HEK293 (cell line): ENCODE measurements around the gene CD109.
A peak's percentile ranks its signal among the peaks of the same experiment; 100 is the strongest.

ENCODE experiments used
- CTCF ChIA-PET: fragments of 350-600 bp; formaldehyde crosslinking; extraction: SDS; loops from one replicate; lab custom pipeline; 2021; ENCODE audit warnings: antibody characterized with exemption; lab: Yijun Ruan, JAX
- POLR2A ChIA-PET: fragments of 300-600 bp; formaldehyde crosslinking; extraction: SDS; loops from one replicate; lab custom pipeline; 2020; ENCODE audit warnings: antibody characterized with exemption, inconsistent platforms; lab: Yijun Ruan, JAX
- H3K27ac ChIP-seq: fragments of 200-500 bp; sonication (Bioruptor generic); 2 replicates; pipeline ENCODE4 v1.5.1; 2014; ENCODE audit warnings: low read depth, low read length, control low read depth, inconsistent platforms; ENCODE audit errors: extremely low read depth
- H3K36me3 ChIP-seq, 2 experiments: fragments of 200-500 bp in 1 of 2; sonication (Bioruptor generic) in 1 of 2; 1 replicate in 1 of 2; 2 replicates in 1 of 2; pipeline ENCODE4 v1.5.1; 2014 to 2017; ENCODE audit warnings: inconsistent platforms in 2 of 2, low read length in 2 of 2; ENCODE audit not compliant: control insufficient read depth in 2 of 2, insufficient read depth in 1 of 2
- H3K4me1 ChIP-seq: fragments of 200-500 bp; sonication (Bioruptor generic); 2 replicates; pipeline ENCODE4 v1.5.1; 2014; ENCODE audit warnings: mild to moderate bottlenecking, low read length, inconsistent platforms; ENCODE audit not compliant: control insufficient read depth, insufficient read depth
- H3K4me3 ChIP-seq: 2 replicates; pipeline ENCODE4 v1.5.1; 2011; ENCODE audit warnings: low read depth, mild to moderate bottlenecking, control low read depth, low read length, moderate library complexity
- H3K9me3 ChIP-seq: fragments of 200-500 bp; sonication (Bioruptor generic); 2 replicates; pipeline ENCODE4 v1.5.1; 2014; ENCODE audit warnings: low read depth, low read length, inconsistent platforms; ENCODE audit not compliant: control insufficient read depth, insufficient read depth
- AEBP2 ChIP-seq: fragments of 450-650 bp; formaldehyde crosslinking; IDR thresholded peaks from 2 replicates; pipeline ENCODE4 v1.5.1; 2016; ENCODE audit warnings: missing biosample characterization, missing genetic modification characterization, borderline replicate concordance
- CTCF ChIP-seq: fragments of 450-650 bp; formaldehyde crosslinking; IDR thresholded peaks from 2 replicates; pipeline ENCODE4 v1.5.1; 2016; ENCODE audit warnings: missing biosample characterization, missing genetic modification characterization
- ELK4 ChIP-seq: IDR thresholded peaks from 2 replicates; pipeline ENCODE4 v1.6.1; 2011; ENCODE audit warnings: mild to moderate bottlenecking, low read depth, low read length, borderline replicate concordance
- IKZF3 ChIP-seq: fragments of 450-650 bp; IDR thresholded peaks from 2 replicates; pipeline ENCODE4 v1.5.0; 2018; ENCODE audit warnings: missing biosample characterization, mild to moderate bottlenecking, missing genetic modification characterization, moderate library complexity
- KLF1 ChIP-seq: fragments of 450-650 bp; formaldehyde crosslinking; IDR thresholded peaks from 2 replicates; pipeline ENCODE4 v1.5.1; 2016; ENCODE audit warnings: missing biosample characterization, missing genetic modification characterization
- PATZ1 ChIP-seq: fragments of 450-650 bp; formaldehyde crosslinking; IDR thresholded peaks from 2 replicates; pipeline ENCODE4 v1.5.1; 2016; ENCODE audit warnings: missing biosample characterization, missing genetic modification characterization
- SCRT1 ChIP-seq: fragments of 450-650 bp; formaldehyde crosslinking; IDR thresholded peaks from 2 replicates; pipeline ENCODE4 v1.5.1; 2016; ENCODE audit warnings: missing biosample characterization, missing genetic modification characterization, borderline replicate concordance
- SCRT2 ChIP-seq: fragments of 450-650 bp; formaldehyde crosslinking; IDR thresholded peaks from 2 replicates; pipeline ENCODE4 v1.5.1; 2016; ENCODE audit warnings: missing biosample characterization, missing genetic modification characterization
- SP3 ChIP-seq: fragments of 450-650 bp; formaldehyde crosslinking; IDR thresholded peaks from 2 replicates; pipeline ENCODE4 v1.5.1; 2016; ENCODE audit warnings: missing biosample characterization, missing genetic modification characterization
- TCF7L2 ChIP-seq: IDR thresholded peaks from 2 replicates; pipeline ENCODE4 v1.6.1; 2011; ENCODE audit warnings: low read depth, mild to moderate bottlenecking, inconsistent platforms, low read length, moderate library complexity, borderline replicate concordance
- ZBTB20 ChIP-seq: fragments of 450-650 bp; formaldehyde crosslinking; IDR thresholded peaks from 2 replicates; pipeline ENCODE4 v1.5.1; 2016; ENCODE audit warnings: missing biosample characterization, missing genetic modification characterization
- ZBTB21 ChIP-seq: fragments of 450-650 bp; formaldehyde crosslinking; IDR thresholded peaks from 2 replicates; pipeline ENCODE4 v1.5.1; 2017; ENCODE audit warnings: missing biosample characterization, missing genetic modification characterization
- ZEB2 ChIP-seq: fragments of 450-650 bp; formaldehyde crosslinking; IDR thresholded peaks from 2 replicates; pipeline ENCODE4 v1.5.1; 2016; ENCODE audit warnings: missing biosample characterization, missing genetic modification characterization
- ZNF18 ChIP-seq: fragments of 450-650 bp; formaldehyde crosslinking; IDR thresholded peaks from 2 replicates; pipeline ENCODE4 v1.5.1; 2016; ENCODE audit warnings: missing biosample characterization, missing genetic modification characterization
- ZNF214 ChIP-seq: fragments of 450-650 bp; formaldehyde crosslinking; IDR thresholded peaks from 2 replicates; pipeline ENCODE4 v1.5.1; 2017; ENCODE audit warnings: missing biosample characterization, mild to moderate bottlenecking, missing genetic modification characterization, borderline replicate concordance
- ZNF239 ChIP-seq: fragments of 450-650 bp; formaldehyde crosslinking; IDR thresholded peaks from 2 replicates; pipeline ENCODE4 v1.5.1; 2016; ENCODE audit warnings: missing biosample characterization, missing genetic modification characterization
- ZNF302 ChIP-seq: fragments of 450-650 bp; formaldehyde crosslinking; IDR thresholded peaks from 2 replicates; pipeline ENCODE4 v1.5.1; 2016; ENCODE audit warnings: missing biosample characterization, missing genetic modification characterization, low read depth
- ZNF423 ChIP-seq: fragments of 450-650 bp; formaldehyde crosslinking; IDR thresholded peaks from 2 replicates; pipeline ENCODE4 v1.5.1; 2016; ENCODE audit warnings: missing biosample characterization, missing genetic modification characterization
- ZNF501 ChIP-seq: fragments of 450-650 bp; formaldehyde crosslinking; IDR thresholded peaks from 2 replicates; pipeline ENCODE4 v1.5.1; 2016; ENCODE audit warnings: missing biosample characterization, missing genetic modification characterization
- ZNF513 ChIP-seq: fragments of 450-650 bp; IDR thresholded peaks from 2 replicates; pipeline ENCODE4 v1.5.1; 2018; ENCODE audit warnings: missing biosample characterization, missing genetic modification characterization
- ZNF654 ChIP-seq: fragments of 450-650 bp; formaldehyde crosslinking; IDR thresholded peaks from 2 replicates; pipeline ENCODE4 v1.5.1; 2016; ENCODE audit warnings: low read depth, missing biosample characterization, missing genetic modification characterization
- ZNF660 ChIP-seq: fragments of 450-650 bp; IDR thresholded peaks from 2 replicates; pipeline ENCODE4 v1.5.1; 2018; ENCODE audit warnings: missing biosample characterization, mild to moderate bottlenecking, missing genetic modification characterization

CD109 gene

GRCh38 chr6:73675466-73676098 lies 20.4 kb upstream of the CD109 start:
- no peaks in the 10 kb centered on the region for H3K4me1 ChIP-seq
- POLR2A ChIA-PET = interaction anchor here (1.1 kb wide), 1 partner anchor 162 kb away, joined by 3 read pairs; no protein-coding TSS in a partner anchor
- TF ChIP-seq ZNF654 (peak; percentile 81), CTCF (tag by site-specific recombination) (peak; percentile 67), PATZ1 (no peak), AEBP2 (no peak), SP3 (tag by site-specific recombination) (no peak), ZNF513 (no peak), ZNF214 (tag by site-specific recombination) (no peak), ZNF239 (tag by site-specific recombination) (no peak), TCF7L2 (no peak), ZBTB21 (tag by site-specific recombination) (no peak), ZNF501 (tag by site-specific recombination) (no peak), ELK4 (no peak), ZNF302 (tag by site-specific recombination) (no peak), ZNF660 (peak; percentile 24; the same call in 1 of the 2 replicates), KLF1 (no peak), ZEB2 (tag by site-specific recombination) (no peak), ZNF423 (tag by site-specific recombination) (no peak), SCRT1 (no peak), ZNF18 (no peak), SCRT2 (tag by site-specific recombination) (no peak), ZBTB20 (tag by site-specific recombination) (no peak), IKZF3 (tag by site-specific recombination) (no peak)
- no peak overlapping the region for H3K27ac ChIP-seq
- CTCF ChIA-PET = interaction anchor here (0.5 to 10.3 kb wide), 32 partner anchors 9 to 1554 kb away, joined by 3 to 179 read pairs (median 4); partner anchors contain the start of gene SLC17A5
- no peaks in the 10 kb centered on the region for H3K9me3 ChIP-seq
- H3K4me3 ChIP-seq = no peak overlapping the region
- H3K36me3 ChIP-seq = no peaks in the 10 kb centered on the region
